Esophagus squamous epithelium (tissue), 4 donors: Measurements from ENCODE around the gene ATM.

ENCODE experiments used
- POLR2A ChIP-seq, 4 donors: fragments of 450-650 bp; IDR thresholded peaks; one replicate each; pipeline ENCODE4 v1.6.1; 2017; ENCODE audit warnings: antibody characterized with exemption in 4 of 4, mild to moderate bottlenecking in 4 of 4, moderate library complexity in 3 of 4
- TF ChIP-seq, protein P1 (sequence below), 6 experiments: fragments of 450-650 bp in 4 of 6; fragments of 200-600 bp in 2 of 6; sonication (generic) in 2 of 6; IDR thresholded peaks; one replicate each; pipeline ENCODE4 v1.5.1; 2016 to 2019; ENCODE audit warnings: antibody characterized with exemption in 6 of 6, mild to moderate bottlenecking in 4 of 6, moderate library complexity in 4 of 6

DNA sequence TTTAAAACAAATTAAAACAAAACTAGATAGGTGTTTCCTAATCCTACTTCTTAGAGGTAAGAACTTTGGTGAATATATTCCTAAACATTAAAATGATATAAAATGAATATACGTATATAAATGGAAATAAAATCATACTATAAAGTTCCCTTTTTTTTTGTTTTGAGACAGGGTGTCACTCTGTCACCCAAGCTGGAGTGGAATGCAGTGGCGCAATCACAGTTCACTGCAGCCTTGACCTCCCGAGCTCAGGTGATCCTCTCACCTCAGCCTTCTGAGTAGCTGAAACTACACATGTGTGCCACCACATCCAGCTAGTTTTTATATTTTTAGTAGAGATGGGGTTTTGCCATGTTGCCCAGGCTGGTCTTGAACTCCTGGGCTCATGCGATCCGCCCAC lies 45.3 kb upstream of the ATM start:
- TF ChIP-seq, protein P1, sequence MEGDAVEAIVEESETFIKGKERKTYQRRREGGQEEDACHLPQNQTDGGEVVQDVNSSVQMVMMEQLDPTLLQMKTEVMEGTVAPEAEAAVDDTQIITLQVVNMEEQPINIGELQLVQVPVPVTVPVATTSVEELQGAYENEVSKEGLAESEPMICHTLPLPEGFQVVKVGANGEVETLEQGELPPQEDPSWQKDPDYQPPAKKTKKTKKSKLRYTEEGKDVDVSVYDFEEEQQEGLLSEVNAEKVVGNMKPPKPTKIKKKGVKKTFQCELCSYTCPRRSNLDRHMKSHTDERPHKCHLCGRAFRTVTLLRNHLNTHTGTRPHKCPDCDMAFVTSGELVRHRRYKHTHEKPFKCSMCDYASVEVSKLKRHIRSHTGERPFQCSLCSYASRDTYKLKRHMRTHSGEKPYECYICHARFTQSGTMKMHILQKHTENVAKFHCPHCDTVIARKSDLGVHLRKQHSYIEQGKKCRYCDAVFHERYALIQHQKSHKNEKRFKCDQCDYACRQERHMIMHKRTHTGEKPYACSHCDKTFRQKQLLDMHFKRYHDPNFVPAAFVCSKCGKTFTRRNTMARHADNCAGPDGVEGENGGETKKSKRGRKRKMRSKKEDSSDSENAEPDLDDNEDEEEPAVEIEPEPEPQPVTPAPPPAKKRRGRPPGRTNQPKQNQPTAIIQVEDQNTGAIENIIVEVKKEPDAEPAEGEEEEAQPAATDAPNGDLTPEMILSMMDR (IDR thresholded peaks at IDR 0.05): no peak
- no peak for TF ChIP-seq POLR2A (IDR thresholded peaks at IDR 0.05)
